OCI-LY7 (cell line): ENCODE data around the gene TRERF1. TPM values are rescaled to one million over a fixed set of nuclear protein-coding genes. Genes with fewer than 3 reads are reported as not detected.

Experiments
- BruUV-seq: library from RNA; stranded (reverse); fragments of 400-500 nt; replicated peaks from 2 replicates; lab custom pipeline; 2021; lab: Mats Ljungman, UMichigan
- CTCF ChIA-PET: fragments of 300-600 bp; sonication (Branson Sonifier 250); formaldehyde crosslinking; loops from one replicate; lab custom pipeline; 2022; ENCODE audit warnings: antibody characterized with exemption; ENCODE audit not compliant: unreplicated experiment; lab: Charles Lee
- POLR2A ChIA-PET: fragments of 300-600 bp; sonication (Branson Sonifier 250); formaldehyde crosslinking; loops from one replicate; lab custom pipeline; 2022; ENCODE audit warnings: antibody characterized with exemption; lab: Charles Lee
- DNase-seq: peaks from one replicate; pipeline ENCODE4 v3.0.0-alpha.2; 2015; ENCODE audit warnings: low spot score
- H2AFZ ChIP-seq: fragments of 200-600 bp; sonication (generic), shearing (Covaris generic); 2 replicates; pipeline ENCODE4 v1.6.1; 2014; ENCODE audit warnings: mild to moderate bottlenecking, antibody characterized with exemption, low read length, moderate library complexity
- H3K27ac ChIP-seq: fragments of 200-600 bp; sonication (generic); 2 replicates; pipeline ENCODE4 v1.5.1; 2014; ENCODE audit warnings: mixed run types, low read depth, mild to moderate bottlenecking, moderate library complexity, low read length, inconsistent platforms; ENCODE audit not compliant: poor library complexity, severe bottlenecking
- H3K36me3 ChIP-seq: fragments of 200-600 bp; sonication (generic); 2 replicates; pipeline ENCODE4 v1.6.1; 2014; ENCODE audit warnings: mild to moderate bottlenecking, antibody characterized with exemption, low read length, moderate library complexity, mixed read lengths; ENCODE audit not compliant: insufficient read depth
- H3K4me1 ChIP-seq: fragments of 200-600 bp; sonication (generic); 2 replicates; pipeline ENCODE4 v1.5.1; 2014; ENCODE audit warnings: mild to moderate bottlenecking, low read length; ENCODE audit not compliant: insufficient read depth, poor library complexity, severe bottlenecking
- H3K4me2 ChIP-seq: fragments of 200-600 bp; sonication (generic); 2 replicates; pipeline ENCODE4 v1.6.1; 2014; ENCODE audit warnings: mild to moderate bottlenecking, low read length
- H3K4me3 ChIP-seq: fragments of 200-600 bp; sonication (generic); 2 replicates; pipeline ENCODE4 v1.5.1; 2014; ENCODE audit warnings: mild to moderate bottlenecking, low read depth, low read length; ENCODE audit not compliant: poor library complexity, severe bottlenecking
- H3K79me2 ChIP-seq: fragments of 200-600 bp; sonication (generic); 2 replicates; pipeline ENCODE4 v1.6.1; 2016; ENCODE audit warnings: low read depth, mild to moderate bottlenecking, low read length, moderate library complexity, mixed read lengths; ENCODE audit not compliant: insufficient read depth
- H3K9me2 ChIP-seq: fragments of 200-600 bp; sonication (generic); 2 replicates; pipeline ENCODE4 v1.6.1; 2016; ENCODE audit warnings: mild to moderate bottlenecking, low read length, mixed read lengths; ENCODE audit not compliant: insufficient read depth
- H3K9me3 ChIP-seq: fragments of 200-600 bp; sonication (generic); 2 replicates; pipeline ENCODE4 v1.6.1; 2014; ENCODE audit warnings: mild to moderate bottlenecking, mixed run types, low read length, mixed read lengths
- H4K20me1 ChIP-seq: fragments of 200-600 bp; sonication (generic); 2 replicates; pipeline ENCODE4 v1.6.1; 2014; ENCODE audit warnings: mild to moderate bottlenecking, antibody characterized with exemption, low read length, moderate library complexity, mixed read lengths; ENCODE audit not compliant: insufficient read depth
- CTCF ChIP-seq: fragments of 200-600 bp; sonication (generic); conservative IDR thresholded peaks from 2 replicates; pipeline ENCODE4 v1.5.1; 2014; ENCODE audit warnings: mild to moderate bottlenecking, antibody characterized with exemption, low read length, moderate library complexity, mixed read lengths
- EZH2phosphoT487 ChIP-seq: fragments of 200-600 bp; sonication (generic); IDR thresholded peaks from 2 replicates; pipeline ENCODE4 v1.6.1; 2018; ENCODE audit warnings: low read depth, borderline replicate concordance, mild to moderate bottlenecking, mixed run types, antibody characterized with exemption, low read length, moderate library complexity, mixed read lengths
- intact Hi-C: fragments of 100-400 bp; cut with micrococcal nuclease; formaldehyde crosslinking; loops from one replicate; pipeline ENCODE4 v1.10.0; 2022; ENCODE audit not compliant: unreplicated experiment
- total RNA-seq, 2 experiments: library from RNA; depleted of rRNA in 1 of 2; stranded (reverse); fragments of >200 nt in 1 of 2; shearing (Covaris generic) in 1 of 2; gene quantifications; 2 replicates each; pipeline ENCODE4 v1.2.3, GENCODE V29; 2014 to 2022

The TRERF1 gene
- total RNA-seq, 2 experiments from 2014 or later: 5.7 to 12.9 TPM

- DNase-seq: no peak
- no peaks in the 10 kb centered on the region for H3K79me2 ChIP-seq
- H2AFZ ChIP-seq: no peak overlapping the region
- no peaks in the 10 kb centered on the region for H3K9me2 ChIP-seq
- H4K20me1 ChIP-seq: 0 out of 2 replicates have a peak, but pooled peaks cover 4% of the 10 kb centered on the region
- intact Hi-C loops: no loop called here
- CTCF ChIA-PET: interaction anchor here (0.5 kb wide), 1 partner anchor 113 kb away, joined by 3 read pairs; no protein-coding TSS in a partner anchor
- no peaks in the 10 kb centered on the region for H3K36me3 ChIP-seq
- H3K4me2 ChIP-seq: no peak overlapping the region
- no peak overlapping the region for H3K4me3 ChIP-seq
- no TSS peak for BruUV-seq
- H3K27ac ChIP-seq: no peak overlapping the region
- H3K9me3 ChIP-seq: no peaks in the 10 kb centered on the region
- no peak for TF ChIP-seq CTCF
- no peak for TF ChIP-seq EZH2phosphoT487
- POLR2A ChIA-PET: interaction anchor here (0.5 kb wide), 1 partner anchor 548 kb away, joined by 4 read pairs; no protein-coding TSS in a partner anchor
- H3K4me1 ChIP-seq: no peaks in the 10 kb centered on the region
Observed at GRCh38 chr6:42420741-42421140, 31.0 kb downstream of the TRERF1 start.

- Histone ChIP-seq H3K4me1 (no peaks in the 10 kb centered on the region), H3K36me3 (no peaks in the 10 kb centered on the region), H3K4me2 (no peak overlapping the region), H3K9me2 (no peaks in the 10 kb centered on the region), H4K20me1 (0 out of 2 replicates have a peak, but pooled peaks cover 4% of the 10 kb centered on the region), H3K4me3 (no peak overlapping the region), H3K79me2 (no peaks in the 10 kb centered on the region), H2AFZ (no peak overlapping the region), H3K27ac (no peak overlapping the region), H3K9me3 (no peaks in the 10 kb centered on the region)
- no TSS peak for BruUV-seq
- ChIA-PET CTCF (interaction anchor here (0.6 kb wide), 1 partner anchor 30 kb away, joined by 3 read pairs; no protein-coding TSS in a partner anchor), POLR2A (no interaction called here)
- DNase-seq: no peak
- TF ChIP-seq EZH2phosphoT487 (no peak), CTCF (peak; percentile 32; the same call in 1 of the 2 replicates)
- intact Hi-C loops: no loop called here
Observed at GRCh38 chr6:42419490-42420280, 32.0 kb downstream of the TRERF1 start.

- Histone ChIP-seq H4K20me1 (0 out of 2 replicates have a peak, but pooled peaks cover 4% of the 10 kb centered on the region), H3K9me2 (no peaks in the 10 kb centered on the region), H3K9me3 (no peaks in the 10 kb centered on the region), H3K79me2 (no peaks in the 10 kb centered on the region), H3K27ac (no peak overlapping the region), H2AFZ (no peak overlapping the region), H3K36me3 (no peaks in the 10 kb centered on the region), H3K4me1 (no peaks in the 10 kb centered on the region), H3K4me2 (no peak overlapping the region), H3K4me3 (no peak overlapping the region)
- no peak for TF ChIP-seq CTCF
- TF ChIP-seq EZH2phosphoT487: no peak
- BruUV-seq: no TSS peak
- intact Hi-C loops: no loop called here
- DNase-seq: no peak
- POLR2A ChIA-PET: no interaction called here
- CTCF ChIA-PET: no interaction called here
Observed at GRCh38 chr6:42418724-42419123, 33.0 kb downstream of the TRERF1 start.
